GM18505 (cell line): ENCODE results near the gene NANP.
"Not testable (repeated sequence)": the region's sequence is repeated elsewhere in the genome, so short reads cannot be mapped to it uniquely, and the experiment has no call there.

ENCODE experiments used
- ATAC-seq: cut with Tn5 transposase; IDR thresholded peaks from one replicate; pipeline ENCODE4 v1.9.1; 2021; ENCODE audit not compliant: unreplicated experiment
- POLR2A ChIP-seq: IDR thresholded peaks from 4 replicates; pipeline ENCODE4 v1.6.1; 2011; ENCODE audit warnings: borderline replicate concordance; ENCODE audit not compliant: insufficient read depth, insufficient read length; ENCODE audit errors: extremely low read depth

The NANP gene

GRCh38 chr20:25623736-25624499 lies at the start of gene NANP:
Gene NANP (minus strand): TSS chr20:25624014. CDS start chr20:25623948, 66 bp downstream.
- ATAC-seq, result peak; percentile 77
- TF ChIP-seq POLR2A, result peak; percentile 95

GRCh38 chr20:25672659-25673235 lies 48.9 kb upstream of the NANP start:
- TF ChIP-seq POLR2A, result no peak
- no peak for ATAC-seq

GRCh38 chr20:25669826-25670422 lies 46.1 kb upstream of the NANP start:
- no peak for ATAC-seq
- no peak for TF ChIP-seq POLR2A

- ATAC-seq, result no peak
- TF ChIP-seq POLR2A, result no peak
Measured at GRCh38 chr20:25668446-25668845, 44.6 kb upstream of the NANP start.

- TF ChIP-seq POLR2A, result no peak
- ATAC-seq, result no peak
Measured at GRCh38 chr20:25659999-25660398, 36.2 kb upstream of the NANP start.

- no peak for TF ChIP-seq POLR2A
- no peak for ATAC-seq
Measured at GRCh38 chr20:25654487-25654886, 30.7 kb upstream of the NANP start.

GRCh38 chr20:25652866-25653265 lies 29.1 kb upstream of the NANP start:
- not testable (repeated sequence) for ATAC-seq

GRCh38 chr20:25644814-25645213 lies 21.0 kb upstream of the NANP start:
- no peak for TF ChIP-seq POLR2A
- ATAC-seq, result no peak

- ATAC-seq, result no peak
- no peak for TF ChIP-seq POLR2A
Measured at GRCh38 chr20:25643716-25644115, 19.9 kb upstream of the NANP start.

GRCh38 chr20:25637247-25637646 lies 13.4 kb upstream of the NANP start:
- no peak for ATAC-seq
- TF ChIP-seq POLR2A, result no peak

GRCh38 chr20:25632940-25633790 lies 9.4 kb upstream of the NANP start:
- no peak for TF ChIP-seq POLR2A
- no peak for ATAC-seq

GRCh38 chr20:25630615-25631014 lies 6.8 kb upstream of the NANP start:
- not testable (repeated sequence) for ATAC-seq

GRCh38 chr20:25629816-25630499 lies 6.1 kb upstream of the NANP start:
- ATAC-seq, result no peak
- TF ChIP-seq POLR2A, result no peak

- ATAC-seq, result no peak
- no peak for TF ChIP-seq POLR2A
Measured at GRCh38 chr20:25626779-25627178, 3.0 kb upstream of the NANP start.

GRCh38 chr20:25624500-25624939 lies 706 bp upstream of the NANP start:
- TF ChIP-seq POLR2A, result no peak
- ATAC-seq, result no peak
